GM21723 (cell line): ENCODE results near the gene DUSP16.
"Not testable (repeated sequence)": the region's sequence is repeated elsewhere in the genome, so short reads cannot be mapped to it uniquely, and the experiment has no call there.

Experiments
- ATAC-seq: cut with Tn5 transposase; IDR thresholded peaks from one replicate; pipeline ENCODE4 v1.9.1; 2021; ENCODE audit warnings: mild to moderate bottlenecking, moderate library complexity; ENCODE audit not compliant: unreplicated experiment

The DUSP16 gene

GRCh38 chr12:12522657-12523056 lies 40.0 kb downstream of the DUSP16 start:
- ATAC-seq: not testable (repeated sequence)

GRCh38 chr12:12521888-12522287 lies 40.8 kb downstream of the DUSP16 start:
- ATAC-seq: no peak

GRCh38 chr12:12521044-12521485 lies 41.6 kb downstream of the DUSP16 start:
- ATAC-seq: no peak

GRCh38 chr12:12520273-12520672 lies 42.4 kb downstream of the DUSP16 start:
- ATAC-seq: no peak

GRCh38 chr12:12519354-12519998 lies 43.2 kb downstream of the DUSP16 start:
- no peak for ATAC-seq

- ATAC-seq: no peak
These were observed 43.7 kb downstream of the DUSP16 start for GRCh38 chr12:12518919-12519318.

- no peak for ATAC-seq
These were observed 44.2 kb downstream of the DUSP16 start for GRCh38 chr12:12518464-12518845.

GRCh38 chr12:12513416-12514006 lies 49.2 kb downstream of the DUSP16 start:
- no peak for ATAC-seq

- no peak for ATAC-seq
These were observed 50.6 kb downstream of the DUSP16 start for GRCh38 chr12:12511895-12512711.

GRCh38 chr12:12511021-12511783 lies 51.5 kb downstream of the DUSP16 start:
- no peak for ATAC-seq

- ATAC-seq: no peak
These were observed 52.1 kb downstream of the DUSP16 start for GRCh38 chr12:12510551-12510950.

- no peak for ATAC-seq
These were observed 52.5 kb downstream of the DUSP16 start for GRCh38 chr12:12510141-12510540.

GRCh38 chr12:12508612-12509011 lies 54.1 kb downstream of the DUSP16 start:
- no peak for ATAC-seq

GRCh38 chr12:12507121-12507520 lies 55.5 kb downstream of the DUSP16 start:
- no peak for ATAC-seq

- peak; percentile 2 for ATAC-seq
These were observed 56.2 kb downstream of the DUSP16 start for GRCh38 chr12:12506496-12506890.

GRCh38 chr12:12505544-12506495 lies 56.8 kb downstream of the DUSP16 start:
- ATAC-seq: peak; percentile 87

GRCh38 chr12:12503384-12504078 lies 59.1 kb downstream of the DUSP16 start:
- no peak for ATAC-seq

GRCh38 chr12:12502815-12503151 lies 59.9 kb downstream of the DUSP16 start:
- no peak for ATAC-seq

GRCh38 chr12:12502130-12502814 lies 60.4 kb downstream of the DUSP16 start:
- not testable (repeated sequence) for ATAC-seq
